Skeletal muscle tissue (tissue), 4 donors: ENCODE results near the gene CEP89. TPM values are rescaled to one million over a fixed set of nuclear protein-coding genes. Genes with fewer than 3 reads are reported as not detected.
A peak's percentile ranks its signal among the peaks of the same experiment; 100 is the strongest.
"Not testable (repeated sequence)": the region's sequence is repeated elsewhere in the genome, so short reads cannot be mapped to it uniquely, and the experiment has no call there.

ENCODE experiments used
- H3K27ac ChIP-seq: one replicate; pipeline ENCODE4 v1.7.0; 2013; ENCODE audit warnings: mild to moderate bottlenecking, low read depth, low read length, inconsistent platforms
- H3K27me3 ChIP-seq, 3 donors: one replicate each; pipeline ENCODE4 v1.7.0; 2013; ENCODE audit warnings: low read length in 3 of 3; ENCODE audit not compliant: control insufficient read depth in 3 of 3, insufficient read depth in 3 of 3
- H3K36me3 ChIP-seq, 3 donors: one replicate each; pipeline ENCODE4 v1.7.0; 2013; ENCODE audit warnings: low read length in 3 of 3; ENCODE audit not compliant: control insufficient read depth in 3 of 3, insufficient read depth in 3 of 3
- H3K4me1 ChIP-seq, 3 donors: one replicate each; pipeline ENCODE4 v1.7.0; 2013; ENCODE audit warnings: low read length in 3 of 3, mild to moderate bottlenecking in 3 of 3; ENCODE audit not compliant: control insufficient read depth in 3 of 3, insufficient read depth in 3 of 3
- H3K4me3 ChIP-seq, 3 donors: one replicate each; pipeline ENCODE4 v1.7.0; 2013; ENCODE audit warnings: low read length in 3 of 3
- H3K9ac ChIP-seq, 3 donors: one replicate each; pipeline ENCODE4 v1.7.0; 2013; ENCODE audit warnings: low read length in 3 of 3, mild to moderate bottlenecking in 3 of 3, moderate library complexity in 2 of 3, low read depth in 1 of 3
- H3K9me3 ChIP-seq, 3 donors: one replicate each; pipeline ENCODE4 v1.7.0; 2013; ENCODE audit warnings: low read length in 3 of 3; ENCODE audit not compliant: control insufficient read depth in 3 of 3
- total RNA-seq: library from RNA; depleted of rRNA; stranded (reverse); fragments of >200 nt; gene quantifications from one replicate; pipeline ENCODE4 v1.2.3, GENCODE V29; 2014
- donor health status: Osteomylitis.

Gene CEP89
- total RNA-seq, 1 donor from 2014 or later = 7.8 TPM

DNA sequence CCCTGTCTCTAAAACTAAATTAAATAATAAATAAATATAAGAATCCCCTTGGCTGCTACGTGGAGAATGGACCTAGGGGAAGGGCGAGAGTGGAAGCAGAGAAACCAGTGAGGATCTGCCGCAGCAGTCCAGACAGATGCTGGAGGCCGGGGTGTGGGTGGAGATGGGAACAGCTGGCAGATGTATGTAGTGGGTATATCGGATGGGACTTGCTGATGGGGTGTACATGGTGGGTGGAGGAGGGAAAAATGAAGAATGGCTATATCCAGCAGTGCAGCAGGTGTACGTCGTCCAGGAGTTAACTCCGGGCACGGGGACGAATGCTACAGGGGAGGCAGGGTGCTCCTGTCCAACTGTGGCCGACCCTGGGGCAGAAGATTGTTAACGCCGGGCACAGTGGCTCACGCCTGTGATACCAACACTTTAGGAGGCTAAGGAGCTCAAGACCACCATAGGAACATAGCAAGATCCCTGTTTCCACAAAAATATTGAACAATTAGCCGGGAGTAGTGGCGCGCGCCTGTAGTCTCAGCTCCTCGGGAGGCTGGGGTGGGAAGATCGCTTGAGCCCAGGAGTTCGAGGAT is 654 bp downstream of the CEP89 start:
- H3K27me3 ChIP-seq = no peaks in the 10 kb centered on the region
- peaks cover 11 to 17% (median 16%) of the 10 kb centered on the region in 3 donors for H3K4me1 ChIP-seq
- peak overlapping the region; percentile 25 for H3K27ac ChIP-seq
- peaks cover 3 to 4% (median 4%) of the 10 kb centered on the region in 3 donors for H3K36me3 ChIP-seq
- peak overlapping the region; percentile 87 to 93 (median 91) for H3K4me3 ChIP-seq
- H3K9me3 ChIP-seq = no peaks in the 10 kb centered on the region
- peak overlapping the region; percentile 72 to 81 (median 78) for H3K9ac ChIP-seq

DNA sequence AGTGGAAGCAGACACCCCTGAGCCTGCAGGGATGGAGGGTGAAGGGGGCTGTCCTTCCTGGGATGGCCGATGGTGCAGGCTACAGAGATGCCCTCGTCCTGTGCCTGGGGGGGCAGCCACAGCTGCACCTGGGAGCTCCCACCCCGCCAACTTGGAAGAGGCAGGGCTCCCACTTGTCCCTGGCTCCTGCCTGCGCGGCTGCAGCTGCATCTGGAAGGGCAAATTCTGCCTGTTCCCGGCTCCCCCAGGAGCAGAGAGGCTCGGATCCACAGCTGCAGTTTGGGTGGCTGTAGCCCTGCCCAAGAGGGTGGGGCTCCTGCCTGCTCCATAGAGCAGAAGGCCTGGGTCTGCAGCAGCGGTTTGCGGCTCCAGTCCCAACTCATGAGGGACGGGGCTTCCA is 2.2 kb downstream of the CEP89 start:
- peaks cover 5 to 13% (median 11%) of the 10 kb centered on the region in 3 donors for H3K36me3 ChIP-seq
- H3K9me3 ChIP-seq = no peaks in the 10 kb centered on the region
- H3K4me3 ChIP-seq = no peak overlapping the region

DNA sequence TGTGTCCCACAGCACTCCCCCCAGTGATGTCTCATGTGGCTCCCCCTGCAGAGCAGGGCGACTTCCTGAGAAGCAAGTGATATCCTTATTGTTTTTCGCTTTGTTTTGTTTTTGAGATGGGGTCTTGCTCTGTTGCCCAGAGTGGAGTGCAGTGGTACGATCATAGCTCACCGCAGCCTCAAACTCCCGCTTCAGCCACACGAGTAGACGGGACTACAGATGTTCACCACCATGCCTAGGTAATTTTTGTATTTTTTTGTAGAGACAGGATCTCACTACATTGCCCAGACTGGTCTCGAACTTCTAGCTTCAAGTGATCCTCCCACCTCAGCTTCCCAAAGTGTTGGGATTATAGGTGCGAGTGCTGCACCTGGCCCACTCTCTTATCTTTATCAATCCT is 5.0 kb downstream of the CEP89 start:
- H3K27ac ChIP-seq = no peak overlapping the region
- H3K36me3 ChIP-seq = peaks cover 7 to 34% (median 25%) of the 10 kb centered on the region in 3 donors
- H3K27me3 ChIP-seq = no peaks in the 10 kb centered on the region
- no peak overlapping the region for H3K4me3 ChIP-seq
- no peak overlapping the region for H3K9ac ChIP-seq
- no peaks in the 10 kb centered on the region for H3K9me3 ChIP-seq
- peaks cover 8 to 13% (median 12%) of the 10 kb centered on the region in 3 donors for H3K4me1 ChIP-seq

More for the DNA sequence above, 2.2 kb downstream of the CEP89 start:
- no peak overlapping the region for H3K9ac ChIP-seq
- H3K4me1 ChIP-seq = peaks cover 11 to 17% (median 16%) of the 10 kb centered on the region in 3 donors
- H3K27me3 ChIP-seq = no peaks in the 10 kb centered on the region
- no peak overlapping the region for H3K27ac ChIP-seq

DNA sequence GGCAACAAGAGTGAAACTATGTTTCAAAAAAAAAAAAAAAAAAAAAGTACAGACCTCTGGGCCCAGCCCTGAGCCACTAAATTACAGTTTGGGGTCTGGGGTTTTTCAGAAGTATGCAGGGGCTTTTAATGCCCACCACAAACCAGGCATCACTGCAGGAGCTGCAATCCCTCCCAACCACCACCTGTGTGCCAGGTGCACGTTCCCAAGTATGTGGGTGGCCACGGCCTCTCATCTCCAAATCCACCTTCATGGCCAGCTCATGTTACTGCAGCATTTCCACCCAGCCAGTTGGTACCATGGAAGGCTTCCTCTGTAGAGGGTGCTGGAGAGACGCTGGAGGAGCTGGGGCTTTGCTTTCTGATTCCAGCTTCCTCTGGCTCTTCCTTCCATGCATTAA is 26.5 kb downstream of the CEP89 start:
- Histone ChIP-seq H3K4me3 (no peak overlapping the region), H3K36me3 (peaks cover 37 to 47% (median 47%) of the 10 kb centered on the region in 3 donors), H3K9ac (no peak overlapping the region), H3K27me3 (no peaks in the 10 kb centered on the region), H3K9me3 (no peaks in the 10 kb centered on the region), H3K27ac (no peak overlapping the region), H3K4me1 (no peaks in the 10 kb centered on the region)

DNA sequence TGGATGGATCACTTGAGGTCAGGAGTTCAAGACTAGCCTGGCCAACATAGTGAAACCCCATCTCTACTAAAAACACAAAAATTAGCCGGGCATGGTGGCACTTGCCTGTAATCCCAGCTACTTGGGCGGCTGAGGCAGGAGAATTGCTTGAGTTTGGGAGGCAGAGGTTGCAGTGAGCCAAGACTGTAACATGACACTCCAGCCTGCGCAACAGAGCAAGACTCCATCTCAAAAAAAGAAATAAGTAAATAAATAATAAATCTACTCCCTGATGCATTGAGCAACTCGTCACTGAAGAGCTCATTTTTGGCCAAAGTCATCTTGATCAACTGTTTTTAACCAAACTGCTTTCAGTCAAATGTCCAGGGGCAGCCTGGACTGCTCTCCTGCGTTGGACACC is 30.5 kb downstream of the CEP89 start:
- not testable (repeated sequence) for H3K4me3 ChIP-seq, H3K9ac ChIP-seq, H3K4me1 ChIP-seq, H3K27me3 ChIP-seq, H3K27ac ChIP-seq, H3K9me3 ChIP-seq
- H3K36me3 ChIP-seq = peaks cover 27 to 44% (median 38%) of the 10 kb centered on the region in 3 donors

DNA sequence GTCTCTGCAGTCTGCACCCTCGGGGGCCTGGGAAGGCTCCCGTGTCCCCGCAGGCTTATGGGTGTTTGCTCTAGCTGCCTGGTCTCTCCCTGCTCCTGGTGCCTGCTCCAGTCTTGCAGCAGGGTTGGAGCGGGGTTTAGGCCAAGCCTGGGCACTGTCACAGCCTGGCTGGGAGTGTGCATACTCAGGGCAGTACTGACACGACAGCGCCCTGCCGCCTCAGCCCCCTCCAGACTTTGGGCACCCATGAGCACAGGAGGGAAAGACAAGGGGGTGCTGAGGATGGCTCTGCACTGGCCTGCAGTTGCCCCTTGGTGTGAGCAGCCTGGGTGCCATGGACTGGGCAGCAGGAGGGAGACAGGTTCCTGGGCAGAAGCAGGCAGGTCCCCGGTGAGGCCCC is 35.7 kb downstream of the CEP89 start:
- Histone ChIP-seq H3K9me3 (no peaks in the 10 kb centered on the region), H3K27me3 (no peaks in the 10 kb centered on the region), H3K9ac (no peak overlapping the region), H3K4me3 (no peak overlapping the region), H3K4me1 (no peaks in the 10 kb centered on the region), H3K36me3 (peaks cover 15 to 27% (median 26%) of the 10 kb centered on the region in 3 donors), H3K27ac (no peak overlapping the region)

DNA sequence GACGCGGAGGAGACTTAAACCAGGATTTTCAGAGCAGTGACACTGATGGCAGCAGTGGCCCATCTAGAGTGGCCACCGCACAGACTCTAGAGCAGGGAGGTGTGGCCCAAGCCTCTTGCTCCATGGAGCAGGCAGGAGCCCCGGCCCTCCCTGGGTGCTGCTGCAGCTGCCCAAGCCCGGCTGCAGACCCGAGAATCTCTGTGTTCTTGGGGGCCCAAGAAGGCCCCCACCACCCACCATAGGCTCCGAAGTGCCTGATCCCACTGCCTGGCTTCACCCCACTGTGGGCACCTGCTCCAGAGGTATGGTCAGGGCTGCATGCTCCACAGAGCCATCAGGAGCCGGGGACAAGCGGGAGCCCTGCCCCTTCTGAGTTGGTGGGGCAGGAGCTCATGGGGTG is 36.1 kb downstream of the CEP89 start:
- Histone ChIP-seq H3K4me1 (no peaks in the 10 kb centered on the region), H3K27ac (no peak overlapping the region), H3K9ac (no peak overlapping the region), H3K4me3 (no peak overlapping the region), H3K27me3 (no peaks in the 10 kb centered on the region), H3K36me3 (peaks cover 16 to 29% (median 26%) of the 10 kb centered on the region in 3 donors), H3K9me3 (no peaks in the 10 kb centered on the region)

DNA sequence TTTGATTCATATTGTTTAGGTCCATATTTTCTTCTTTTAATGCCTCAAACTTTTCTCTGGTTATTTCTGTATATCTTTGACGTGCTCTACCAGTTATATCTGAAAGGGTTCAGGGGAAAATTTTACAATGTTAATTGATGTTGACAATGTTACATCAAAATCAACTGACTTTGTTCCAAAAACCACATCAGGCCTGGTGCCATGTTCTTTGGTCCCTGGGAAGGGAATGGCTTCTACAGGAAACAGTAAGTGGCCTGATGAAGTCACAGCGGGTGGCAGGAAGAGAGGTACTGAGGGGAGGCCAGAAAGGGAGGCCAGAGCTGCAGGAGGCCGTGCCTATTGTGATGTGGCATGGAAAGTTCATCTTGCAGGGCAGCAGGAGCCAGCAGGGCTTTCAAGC is 38.2 kb downstream of the CEP89 start:
- Histone ChIP-seq H3K27me3 (no peaks in the 10 kb centered on the region), H3K4me1 (no peaks in the 10 kb centered on the region), H3K36me3 (peaks cover 26 to 45% (median 37%) of the 10 kb centered on the region in 3 donors)

DNA sequence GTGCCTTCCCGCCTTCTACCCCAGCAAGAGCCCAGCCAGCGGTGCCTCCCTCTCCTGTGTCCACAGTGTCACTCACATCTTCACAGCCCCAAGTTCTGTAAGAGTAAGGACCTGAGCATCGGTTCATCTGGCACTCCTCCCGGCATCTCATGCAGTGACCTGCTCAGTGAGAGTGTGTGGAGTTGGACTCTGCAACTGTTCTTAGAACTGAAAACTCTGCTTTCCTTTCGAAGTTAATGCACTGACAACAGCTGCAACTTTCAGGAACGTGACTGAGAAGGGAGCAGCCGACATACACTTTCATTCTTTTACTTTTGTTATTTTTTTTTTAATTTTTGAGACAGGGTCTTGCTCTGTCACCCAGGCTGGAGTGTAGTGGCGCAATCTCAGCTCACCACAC is 41.2 kb downstream of the CEP89 start:
- H3K4me3 ChIP-seq = no peak overlapping the region
- peaks cover 26 to 34% (median 33%) of the 10 kb centered on the region in 3 donors for H3K36me3 ChIP-seq
- H3K27ac ChIP-seq = no peak overlapping the region
- no peak overlapping the region for H3K9ac ChIP-seq
- H3K9me3 ChIP-seq = no peaks in the 10 kb centered on the region
- H3K27me3 ChIP-seq = no peaks in the 10 kb centered on the region
- no peaks in the 10 kb centered on the region for H3K4me1 ChIP-seq

More for the DNA sequence above, 38.2 kb downstream of the CEP89 start:
- no peak overlapping the region for H3K9ac ChIP-seq
- H3K4me3 ChIP-seq = no peak overlapping the region
- no peak overlapping the region for H3K27ac ChIP-seq
- no peaks in the 10 kb centered on the region for H3K9me3 ChIP-seq

DNA sequence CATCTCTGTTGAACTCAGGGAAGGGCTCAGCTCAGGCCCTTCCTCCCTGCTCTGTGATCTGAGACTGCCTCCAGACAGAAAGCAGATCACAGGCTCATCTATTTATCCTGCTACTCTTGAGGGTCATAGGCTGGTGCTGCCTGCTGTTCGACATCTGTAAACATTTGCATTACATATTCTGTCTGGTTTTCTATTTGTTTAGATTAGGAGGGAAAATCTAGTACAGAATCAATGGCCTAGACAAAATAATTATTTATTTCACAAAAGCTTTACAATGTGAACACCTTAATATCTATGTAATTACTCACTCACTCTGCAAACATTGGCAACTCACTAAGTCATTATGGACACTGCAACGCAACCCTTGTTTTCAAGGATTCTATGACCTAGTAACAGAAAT is 43.0 kb downstream of the CEP89 start:
- Histone ChIP-seq H3K27ac (no peak overlapping the region), H3K4me3 (no peak overlapping the region), H3K4me1 (no peaks in the 10 kb centered on the region), H3K9ac (no peak overlapping the region), H3K27me3 (no peaks in the 10 kb centered on the region), H3K36me3 (peaks cover 28 to 42% (median 40%) of the 10 kb centered on the region in 3 donors), H3K9me3 (no peaks in the 10 kb centered on the region)
